Panc1 (cell line): ENCODE results near the gene PKP2. TPM values are rescaled to one million over a fixed set of nuclear protein-coding genes. Genes with fewer than 3 reads are reported as not detected.

Experiments
- ATAC-seq: fragments of 200-7000 bp; cut with Tn5 transposase; 2 replicates; pipeline ENCODE4 v1.9.1; 2020; ENCODE audit warnings: mild to moderate bottlenecking, moderate library complexity
- BruUV-seq: library from RNA; stranded (reverse); fragments of 400-500 nt; replicated peaks from 2 replicates; lab custom pipeline; 2021; lab: Mats Ljungman, UMichigan
- CTCF ChIA-PET: fragments of 300-600 bp; sonication (Branson Sonifier 250); formaldehyde crosslinking; loops from one replicate; lab custom pipeline; 2022; ENCODE audit warnings: antibody characterized with exemption; lab: Charles Lee
- POLR2A ChIA-PET: fragments of 300-600 bp; sonication (Branson Sonifier 250); formaldehyde crosslinking; loops from one replicate; lab custom pipeline; 2022; ENCODE audit warnings: antibody characterized with exemption; lab: Charles Lee
- DNase-seq: peaks from one replicate; pipeline ENCODE4 v3.0.0-alpha.2; 2010; ENCODE audit warnings: low read depth, low spot score
- H3K27ac ChIP-seq: 2 replicates; pipeline ENCODE4 v1.5.1; 2011; ENCODE audit warnings: mild to moderate bottlenecking, low read length, inconsistent platforms
- H3K27me3 ChIP-seq: fragments of 200-500 bp; sonication (Bioruptor generic); 2 replicates; pipeline ENCODE4 v1.6.0; 2014; ENCODE audit warnings: low read length, inconsistent platforms; ENCODE audit not compliant: control insufficient read depth, insufficient read depth
- H3K36me3 ChIP-seq: fragments of 200-500 bp; sonication (Bioruptor generic); 2 replicates; pipeline ENCODE4 v1.5.1; 2014; ENCODE audit warnings: inconsistent platforms, mild to moderate bottlenecking, low read length, moderate library complexity; ENCODE audit not compliant: control insufficient read depth, insufficient read depth
- H3K4me1 ChIP-seq: 2 replicates; pipeline ENCODE4 v1.5.1; 2011; ENCODE audit warnings: inconsistent platforms, mild to moderate bottlenecking, low read length, moderate library complexity; ENCODE audit not compliant: control insufficient read depth, insufficient read depth
- H3K4me3 ChIP-seq, 2 experiments: 2 replicates each; pipeline ENCODE4 v1.5.1; 2011 to 2012; ENCODE audit warnings: low read depth in 2 of 2, low read length in 2 of 2, mild to moderate bottlenecking in 2 of 2, inconsistent platforms in 1 of 2, moderate library complexity in 1 of 2
- H3K9me3 ChIP-seq: fragments of 200-500 bp; sonication (Bioruptor generic); 2 replicates; pipeline ENCODE4 v1.5.1; 2014; ENCODE audit warnings: low read depth, mild to moderate bottlenecking, inconsistent platforms, low read length, moderate library complexity; ENCODE audit not compliant: control insufficient read depth, insufficient read depth
- POLR2AphosphoS5 ChIP-seq: IDR thresholded peaks from 2 replicates; pipeline ENCODE4 v1.6.1; 2012; ENCODE audit warnings: mild to moderate bottlenecking, low read depth, low read length, moderate library complexity
- SIN3A ChIP-seq: IDR thresholded peaks from 2 replicates; pipeline ENCODE4 v1.6.1; 2012; ENCODE audit warnings: low read depth, mild to moderate bottlenecking, low read length, moderate library complexity, borderline replicate concordance; ENCODE audit not compliant: insufficient read depth
- TCF7L2 ChIP-seq: IDR thresholded peaks from 2 replicates; pipeline ENCODE4 v1.6.1; 2011; ENCODE audit warnings: mild to moderate bottlenecking, low read depth, low read length, inconsistent platforms
- in situ Hi-C: cut with HindIII; loops from 2 replicates; pipeline ENCODE4 v1.10.0; 2016; ENCODE audit warnings: low sequenced_read_pairs, low pct_unique_long_range_greater_than_20kb
- intact Hi-C: fragments of 100-400 bp; cut with micrococcal nuclease; formaldehyde crosslinking; loops from one replicate; pipeline ENCODE4 v1.10.0; 2022; ENCODE audit not compliant: unreplicated experiment
- total RNA-seq: library from RNA; stranded (reverse); gene quantifications from one replicate; pipeline ENCODE4 v1.2.1, GENCODE V29; 2021; ENCODE audit not compliant: unreplicated experiment
- TF ChIP-seq, protein P1 (sequence below): fragments of 450-650 bp; IDR thresholded peaks from 2 replicates; pipeline ENCODE4 v1.5.1; 2017; ENCODE audit warnings: mild to moderate bottlenecking
- TF ChIP-seq, protein P2 (sequence below), 2 experiments: IDR thresholded peaks; 2 replicates each; pipeline ENCODE4 v1.6.1; 2011 to 2012; ENCODE audit warnings: low read depth in 2 of 2, control low read depth in 1 of 2, low read length in 1 of 2, mild to moderate bottlenecking in 1 of 2, moderate library complexity in 1 of 2; ENCODE audit not compliant: insufficient read depth in 1 of 2

Gene PKP2
- total RNA-seq, 1 experiment from 2014 or later: 2.2 TPM

DNA sequence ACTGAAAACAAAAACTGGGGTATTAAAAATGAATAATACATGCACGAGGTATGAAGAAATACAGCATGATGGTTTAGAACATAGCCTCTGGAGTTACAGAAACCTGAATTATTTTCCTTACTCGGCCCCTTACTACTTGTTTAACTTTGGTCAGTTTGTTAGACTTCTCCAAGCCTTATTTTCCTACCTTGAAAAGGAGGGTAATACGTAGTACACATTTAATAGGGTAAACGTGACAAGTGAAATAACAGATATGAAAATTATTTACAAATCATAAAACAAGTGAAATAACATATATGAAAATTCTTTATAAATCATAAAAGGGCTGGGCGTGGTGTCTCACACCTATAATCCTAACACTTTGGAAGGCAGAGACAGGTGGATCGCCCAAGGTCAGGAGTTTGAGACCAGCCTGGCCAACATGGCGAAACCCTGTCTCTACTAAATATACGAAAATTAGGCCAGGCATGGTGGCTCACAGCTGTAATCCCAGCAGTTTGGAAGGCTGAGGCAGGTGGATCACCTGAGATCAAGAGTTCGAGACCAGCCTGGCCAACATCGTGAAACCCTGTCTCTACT is 11.4 kb upstream of the PKP2 start:
- no peak overlapping the region for H3K27ac ChIP-seq
- no peaks in the 10 kb centered on the region for H3K4me1 ChIP-seq
- peaks cover 2% of the 10 kb centered on the region; the same call in 1 of the 2 replicates for H3K27me3 ChIP-seq
- POLR2A ChIA-PET: no interaction called here
- no peak overlapping the region for H3K4me3 ChIP-seq
- H3K9me3 ChIP-seq: no peaks in the 10 kb centered on the region
- BruUV-seq: no TSS peak
- CTCF ChIA-PET: no interaction called here
- no peak for ATAC-seq
- intact Hi-C loops: no loop called here
- H3K36me3 ChIP-seq: no peaks in the 10 kb centered on the region
- in situ Hi-C loops: no loop called here
- no peak for DNase-seq
- TF ChIP-seq, protein P1, sequence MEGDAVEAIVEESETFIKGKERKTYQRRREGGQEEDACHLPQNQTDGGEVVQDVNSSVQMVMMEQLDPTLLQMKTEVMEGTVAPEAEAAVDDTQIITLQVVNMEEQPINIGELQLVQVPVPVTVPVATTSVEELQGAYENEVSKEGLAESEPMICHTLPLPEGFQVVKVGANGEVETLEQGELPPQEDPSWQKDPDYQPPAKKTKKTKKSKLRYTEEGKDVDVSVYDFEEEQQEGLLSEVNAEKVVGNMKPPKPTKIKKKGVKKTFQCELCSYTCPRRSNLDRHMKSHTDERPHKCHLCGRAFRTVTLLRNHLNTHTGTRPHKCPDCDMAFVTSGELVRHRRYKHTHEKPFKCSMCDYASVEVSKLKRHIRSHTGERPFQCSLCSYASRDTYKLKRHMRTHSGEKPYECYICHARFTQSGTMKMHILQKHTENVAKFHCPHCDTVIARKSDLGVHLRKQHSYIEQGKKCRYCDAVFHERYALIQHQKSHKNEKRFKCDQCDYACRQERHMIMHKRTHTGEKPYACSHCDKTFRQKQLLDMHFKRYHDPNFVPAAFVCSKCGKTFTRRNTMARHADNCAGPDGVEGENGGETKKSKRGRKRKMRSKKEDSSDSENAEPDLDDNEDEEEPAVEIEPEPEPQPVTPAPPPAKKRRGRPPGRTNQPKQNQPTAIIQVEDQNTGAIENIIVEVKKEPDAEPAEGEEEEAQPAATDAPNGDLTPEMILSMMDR: no peak
- TF ChIP-seq POLR2AphosphoS5 (no peak), SIN3A (no peak), TCF7L2 (no peak)
- TF ChIP-seq, protein P2, sequence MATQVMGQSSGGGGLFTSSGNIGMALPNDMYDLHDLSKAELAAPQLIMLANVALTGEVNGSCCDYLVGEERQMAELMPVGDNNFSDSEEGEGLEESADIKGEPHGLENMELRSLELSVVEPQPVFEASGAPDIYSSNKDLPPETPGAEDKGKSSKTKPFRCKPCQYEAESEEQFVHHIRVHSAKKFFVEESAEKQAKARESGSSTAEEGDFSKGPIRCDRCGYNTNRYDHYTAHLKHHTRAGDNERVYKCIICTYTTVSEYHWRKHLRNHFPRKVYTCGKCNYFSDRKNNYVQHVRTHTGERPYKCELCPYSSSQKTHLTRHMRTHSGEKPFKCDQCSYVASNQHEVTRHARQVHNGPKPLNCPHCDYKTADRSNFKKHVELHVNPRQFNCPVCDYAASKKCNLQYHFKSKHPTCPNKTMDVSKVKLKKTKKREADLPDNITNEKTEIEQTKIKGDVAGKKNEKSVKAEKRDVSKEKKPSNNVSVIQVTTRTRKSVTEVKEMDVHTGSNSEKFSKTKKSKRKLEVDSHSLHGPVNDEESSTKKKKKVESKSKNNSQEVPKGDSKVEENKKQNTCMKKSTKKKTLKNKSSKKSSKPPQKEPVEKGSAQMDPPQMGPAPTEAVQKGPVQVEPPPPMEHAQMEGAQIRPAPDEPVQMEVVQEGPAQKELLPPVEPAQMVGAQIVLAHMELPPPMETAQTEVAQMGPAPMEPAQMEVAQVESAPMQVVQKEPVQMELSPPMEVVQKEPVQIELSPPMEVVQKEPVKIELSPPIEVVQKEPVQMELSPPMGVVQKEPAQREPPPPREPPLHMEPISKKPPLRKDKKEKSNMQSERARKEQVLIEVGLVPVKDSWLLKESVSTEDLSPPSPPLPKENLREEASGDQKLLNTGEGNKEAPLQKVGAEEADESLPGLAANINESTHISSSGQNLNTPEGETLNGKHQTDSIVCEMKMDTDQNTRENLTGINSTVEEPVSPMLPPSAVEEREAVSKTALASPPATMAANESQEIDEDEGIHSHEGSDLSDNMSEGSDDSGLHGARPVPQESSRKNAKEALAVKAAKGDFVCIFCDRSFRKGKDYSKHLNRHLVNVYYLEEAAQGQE (IDR thresholded peaks at IDR 0.05; ENCODE audit: insufficient read depth in 1 of 2, low read depth in 2 of 2, low read length in 1 of 2): no peak

DNA sequence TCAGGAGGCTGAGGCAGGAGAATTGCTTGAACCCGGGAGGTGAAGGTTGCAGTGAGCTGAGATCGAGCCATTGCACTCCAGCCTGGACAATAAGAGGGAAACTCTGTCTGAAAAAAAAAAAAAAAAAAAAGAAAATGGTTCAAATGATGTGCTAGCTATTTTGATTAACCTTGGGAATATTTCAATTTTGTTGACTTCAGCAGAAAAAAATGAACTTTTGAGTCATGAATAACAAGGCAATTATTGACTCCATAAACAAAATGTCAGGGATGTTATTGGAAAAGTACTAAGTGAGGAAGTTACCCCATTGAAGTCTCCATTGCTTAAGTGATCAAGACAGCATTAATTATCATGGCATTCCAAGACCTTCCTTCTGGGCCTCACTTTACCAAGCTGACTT is 10.6 kb upstream of the PKP2 start:
- in situ Hi-C loops: no loop called here

More for the DNA sequence above, 10.6 kb upstream of the PKP2 start:
- TF ChIP-seq SIN3A (no peak), TCF7L2 (no peak), POLR2AphosphoS5 (no peak)
- TF ChIP-seq, protein P1: no peak
- TF ChIP-seq, protein P2 (IDR thresholded peaks at IDR 0.05; ENCODE audit: insufficient read depth in 1 of 2, low read depth in 2 of 2, low read length in 1 of 2): no peak
- H3K27me3 ChIP-seq: peaks cover 4% of the 10 kb centered on the region; the same call in 1 of the 2 replicates
- H3K27ac ChIP-seq: no peak overlapping the region
- ChIA-PET POLR2A (no interaction called here), CTCF (no interaction called here)
- ATAC-seq: no peak
- no peak for DNase-seq
- H3K9me3 ChIP-seq: no peaks in the 10 kb centered on the region
- BruUV-seq: no TSS peak
- H3K4me1 ChIP-seq: no peaks in the 10 kb centered on the region
- no peaks in the 10 kb centered on the region for H3K36me3 ChIP-seq
- intact Hi-C loops: no loop called here
- no peak overlapping the region for H3K4me3 ChIP-seq
